Measurements from ENCODE around the gene PRPF40A. TPM values are rescaled to one million over a fixed set of nuclear protein-coding genes. Genes with fewer than 3 reads are reported as not detected.

Gene PRPF40A
- total and polyA plus RNA-seq, 2 experiments from 2014 or later: 254 to 261 TPM

GRCh38 chr2:152676461-152676860, 40.8 kb downstream of the PRPF40A start:
- H3K4me1 ChIP-seq (ENCODE audit: insufficient read depth): no peaks in the 10 kb centered on the region
- H3K27me3 ChIP-seq (ENCODE audit: insufficient read depth): no peaks in the 10 kb centered on the region
- H3K27ac Mint-ChIP-seq: no peak overlapping the region
- DNase-seq (ENCODE audit: low spot score) (no peak), ATAC-seq (no peak)
- H3K79me2 ChIP-seq (replicated peaks; ENCODE audit: insufficient read depth): peaks cover 14% of the 10 kb centered on the region; the same call in 1 of the 2 replicates
- no peak overlapping the region for H3K4me3 ChIP-seq
- no peaks in the 10 kb centered on the region for H3K4me1 Mint-ChIP-seq
- no peak overlapping the region for H3K4me2 ChIP-seq
- no peak overlapping the region for H2AFZ ChIP-seq
- H3K36me3 ChIP-seq (ENCODE audit: insufficient read depth): peaks cover 88% of the 10 kb centered on the region
- no peaks in the 10 kb centered on the region for H3K9me3 Mint-ChIP-seq
- H3K27ac ChIP-seq (ENCODE audit: low read depth): no peak overlapping the region
- no peaks in the 10 kb centered on the region for H3K9me2 ChIP-seq (ENCODE audit: insufficient read depth)
- no peaks in the 10 kb centered on the region for H3K27me3 Mint-ChIP-seq (ENCODE audit: insufficient read depth, low read depth, poor library complexity)
- H4K20me1 ChIP-seq (replicated peaks; ENCODE audit: insufficient read depth): 0 out of 2 replicates have a peak, but pooled peaks cover 2% of the 10 kb centered on the region
- H3K36me3 Mint-ChIP-seq (ENCODE audit: low read depth): peaks cover 82% of the 10 kb centered on the region
- H3K4me3 Mint-ChIP-seq: no peak overlapping the region
- no peak for TF ChIP-seq ZNF462 (CRISPR knock-in tag; IDR thresholded peaks at IDR 0.05)
- no peak for TF ChIP-seq ZNF331 (CRISPR knock-in tag; IDR thresholded peaks at IDR 0.05; ENCODE audit: low read depth)
- TF ChIP-seq JUNB (IDR thresholded peaks at IDR 0.05; ENCODE audit: unreplicated experiment): no peak
- TF ChIP-seq REST (IDR thresholded peaks at IDR 0.05; ENCODE audit: unreplicated experiment): no peak
- no peak for TF ChIP-seq EZH2 (IDR thresholded peaks at IDR 0.05; ENCODE audit: low read depth, unreplicated experiment)
- no peak for TF ChIP-seq ETS1 (IDR thresholded peaks at IDR 0.05)
- no peak for TF ChIP-seq NANOG (IDR thresholded peaks at IDR 0.05; ENCODE audit: borderline replicate concordance)
- TF ChIP-seq EZH2phosphoT487 (IDR thresholded peaks at IDR 0.05; ENCODE audit: unreplicated experiment): no peak
- no peak for TF ChIP-seq ZNF114 (CRISPR knock-in tag; IDR thresholded peaks at IDR 0.05)
- no peak for TF ChIP-seq STAT1 (IDR thresholded peaks at IDR 0.05; ENCODE audit: unreplicated experiment)
- TF ChIP-seq CREB1 (CRISPR knock-in tag; IDR thresholded peaks at IDR 0.05; ENCODE audit: low read depth): no peak
- no peak for TF ChIP-seq CTCF (conservative IDR thresholded peaks at IDR 0.05; ENCODE audit: low read depth in 2 of 2)
- TF ChIP-seq POLR2AphosphoS5 (IDR thresholded peaks at IDR 0.05; ENCODE audit: low read depth): no peak
- H3F3A ChIP-seq (replicated peaks; ENCODE audit: low read depth): no peaks in the 10 kb centered on the region
